Measurements from ENCODE around the gene SYTL3.

- TF ChIP-seq CTCF (IDR thresholded peaks at IDR 0.05): no peak
- TF ChIP-seq POLR2AphosphoS5 (IDR thresholded peaks at IDR 0.05): peak; percentile 16
- TF ChIP-seq POLR2A (IDR thresholded peaks at IDR 0.05): no peak
Observed at GRCh38 chr6:158684745-158685324, 35.0 kb downstream of the SYTL3 start.

All from prostate gland (tissue), 2 donors.